HL-60 (cell line): Measurements from ENCODE around the gene BICD2.

Source experiments
- CTCF ChIP-seq: IDR thresholded peaks from one replicate; pipeline ENCODE4 v1.5.1; 2011; ENCODE audit warnings: low read length, control low read depth, inconsistent platforms; ENCODE audit not compliant: insufficient read depth
- GABPA ChIP-seq: IDR thresholded peaks from 2 replicates; pipeline ENCODE4 v1.6.1; 2012; ENCODE audit warnings: low read depth
- POLR2AphosphoS5 ChIP-seq: IDR thresholded peaks from 2 replicates; pipeline ENCODE4 v1.6.1; 2012; ENCODE audit warnings: low read depth
- REST ChIP-seq: IDR thresholded peaks from 2 replicates; pipeline ENCODE4 v1.6.1; 2012; ENCODE audit warnings: low read depth; ENCODE audit not compliant: insufficient replicate concordance

- no peak for TF ChIP-seq POLR2AphosphoS5
- no peak for TF ChIP-seq CTCF
- no peak for TF ChIP-seq GABPA
- no peak for TF ChIP-seq REST
Measured at GRCh38 chr9:92666912-92667532, 97.6 kb downstream of the BICD2 start.
